Breast epithelium (tissue), 3 donors: ENCODE measurements around the gene SATB1.

Experiments used
- POLR2A ChIP-seq: fragments of 450-650 bp; IDR thresholded peaks from one replicate; pipeline ENCODE4 v1.6.1; 2016; ENCODE audit warnings: antibody characterized with exemption, mild to moderate bottlenecking, moderate library complexity
- POLR2AphosphoS5 ChIP-seq, 3 donors: sonication (generic); formaldehyde crosslinking; IDR thresholded peaks; one replicate each; pipeline ENCODE4 v1.6.1; 2017; ENCODE audit warnings: antibody characterized with exemption in 3 of 3
- TF ChIP-seq, protein P1 (sequence below), 3 donors: fragments of 450-650 bp; IDR thresholded peaks; one replicate each; pipeline ENCODE4 v1.5.1; 2016 to 2017; ENCODE audit warnings: antibody characterized with exemption in 3 of 3, mild to moderate bottlenecking in 3 of 3, moderate library complexity in 3 of 3

DNA sequence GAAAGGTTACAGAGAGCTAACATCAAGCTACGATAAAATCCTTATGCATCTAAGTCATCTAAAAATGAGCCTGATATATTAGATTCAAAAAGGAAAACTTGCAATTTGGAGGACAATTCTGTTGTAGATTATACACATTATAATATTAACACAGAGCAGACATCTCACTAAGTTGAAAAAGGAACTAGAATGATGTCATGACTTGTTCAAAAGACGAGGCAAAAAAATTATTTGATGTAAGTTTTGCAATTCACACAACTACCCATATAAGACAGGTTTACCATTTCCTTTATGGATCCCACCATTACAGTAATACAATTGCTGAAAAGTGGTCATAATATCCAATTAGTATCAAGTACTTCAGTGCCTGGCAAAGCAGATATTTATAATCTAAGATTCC is 15.9 kb downstream of the SATB1 start:
- TF ChIP-seq, protein P1, sequence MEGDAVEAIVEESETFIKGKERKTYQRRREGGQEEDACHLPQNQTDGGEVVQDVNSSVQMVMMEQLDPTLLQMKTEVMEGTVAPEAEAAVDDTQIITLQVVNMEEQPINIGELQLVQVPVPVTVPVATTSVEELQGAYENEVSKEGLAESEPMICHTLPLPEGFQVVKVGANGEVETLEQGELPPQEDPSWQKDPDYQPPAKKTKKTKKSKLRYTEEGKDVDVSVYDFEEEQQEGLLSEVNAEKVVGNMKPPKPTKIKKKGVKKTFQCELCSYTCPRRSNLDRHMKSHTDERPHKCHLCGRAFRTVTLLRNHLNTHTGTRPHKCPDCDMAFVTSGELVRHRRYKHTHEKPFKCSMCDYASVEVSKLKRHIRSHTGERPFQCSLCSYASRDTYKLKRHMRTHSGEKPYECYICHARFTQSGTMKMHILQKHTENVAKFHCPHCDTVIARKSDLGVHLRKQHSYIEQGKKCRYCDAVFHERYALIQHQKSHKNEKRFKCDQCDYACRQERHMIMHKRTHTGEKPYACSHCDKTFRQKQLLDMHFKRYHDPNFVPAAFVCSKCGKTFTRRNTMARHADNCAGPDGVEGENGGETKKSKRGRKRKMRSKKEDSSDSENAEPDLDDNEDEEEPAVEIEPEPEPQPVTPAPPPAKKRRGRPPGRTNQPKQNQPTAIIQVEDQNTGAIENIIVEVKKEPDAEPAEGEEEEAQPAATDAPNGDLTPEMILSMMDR (IDR thresholded peaks at IDR 0.05), result no peak
- TF ChIP-seq POLR2A, result no peak
- TF ChIP-seq POLR2AphosphoS5 (IDR thresholded peaks at IDR 0.05), result no peak
